NOMO-1 (cell line): ENCODE data around the gene PRICKLE3.
A peak's percentile ranks its signal among the peaks of the same experiment; 100 is the strongest.
"Not testable (repeated sequence)": the region's sequence is repeated elsewhere in the genome, so short reads cannot be mapped to it uniquely, and the experiment has no call there.

Source experiments
- DNase-seq, 2 experiments: peaks; one replicate each; lab custom pipeline; 2025; ENCODE audit not compliant: unreplicated experiment in 2 of 2; lab: John Stamatoyannopoulos, UW

PRICKLE3 gene

DNA sequence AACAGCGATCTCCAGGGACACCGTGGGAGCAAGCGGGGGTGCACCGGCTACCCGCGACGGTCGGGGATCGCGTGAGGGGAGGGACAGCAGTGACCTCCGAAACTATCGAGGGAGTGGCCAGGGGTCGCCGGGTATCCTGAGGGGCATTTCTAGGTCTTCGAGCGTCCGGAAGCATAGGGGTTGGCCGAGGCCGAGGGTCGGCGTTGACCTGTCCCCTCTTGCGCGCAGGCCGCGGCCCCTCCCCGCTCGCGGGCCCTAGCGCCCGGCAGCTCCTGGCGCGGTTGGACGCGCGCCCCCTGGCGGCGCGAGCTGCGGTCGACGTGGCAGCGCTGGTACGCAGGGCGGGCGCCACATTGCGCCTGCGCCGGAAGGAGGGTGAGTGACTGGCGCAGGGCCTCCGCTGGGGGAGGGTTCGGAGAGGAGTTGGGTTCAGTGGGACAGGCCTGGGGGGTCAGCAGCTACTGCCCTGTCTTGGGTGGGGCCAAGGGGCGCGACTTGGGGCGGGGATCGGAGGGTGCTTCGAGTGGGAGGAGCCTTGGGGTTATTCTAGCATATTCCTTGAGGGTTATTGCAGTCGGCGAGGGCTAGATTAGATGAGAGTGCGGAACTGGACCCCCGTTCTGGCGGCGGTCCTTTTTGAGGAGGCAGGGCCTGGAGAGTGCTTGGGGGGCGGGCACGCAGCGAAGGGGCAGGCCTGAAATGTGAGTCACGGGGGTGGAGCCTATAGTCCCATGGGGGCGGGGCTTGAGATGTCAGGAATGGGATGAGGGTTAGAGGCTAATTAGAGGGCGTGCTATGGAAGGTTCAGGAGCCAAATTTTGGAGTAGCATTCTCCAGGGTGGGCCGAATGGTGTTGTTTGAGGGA lies 22.4 kb downstream of the PRICKLE3 start:
- DNase-seq, result peak; percentile 74 to 78

GRCh38 chrX:49162620-49163019 lies 23.6 kb downstream of the PRICKLE3 start, which contains the start of gene MAGIX:
Gene MAGIX (plus strand): TSS chrX:49162758. CDS start chrX:49162890, 132 bp downstream.
- DNase-seq, result no peak

- DNase-seq, result no peak
Measured at GRCh38 chrX:49161632-49162031, 24.5 kb downstream of the PRICKLE3 start.

DNA sequence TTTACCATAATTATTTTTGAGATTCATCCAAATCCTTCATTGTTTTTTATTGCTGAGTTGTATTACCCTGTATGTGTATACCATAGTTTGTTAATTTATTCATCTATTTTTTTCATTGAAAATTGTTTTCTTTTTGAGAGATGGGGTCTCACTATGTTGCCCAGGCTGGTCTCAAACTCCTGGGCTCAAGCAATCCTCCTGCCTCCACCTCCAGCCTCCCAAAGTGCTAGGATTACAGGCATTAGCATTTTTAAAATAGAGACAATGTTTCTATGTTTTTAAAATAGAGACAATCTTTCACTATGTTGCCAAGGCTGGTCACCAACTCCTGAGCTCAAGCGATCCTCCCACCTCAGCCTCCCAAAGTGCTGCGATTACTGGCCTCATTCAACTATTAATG lies 25.3 kb downstream of the PRICKLE3 start:
- no peak for DNase-seq

GRCh38 chrX:49157194-49157593 lies 29.0 kb downstream of the PRICKLE3 start:
- no peak for DNase-seq

DNA sequence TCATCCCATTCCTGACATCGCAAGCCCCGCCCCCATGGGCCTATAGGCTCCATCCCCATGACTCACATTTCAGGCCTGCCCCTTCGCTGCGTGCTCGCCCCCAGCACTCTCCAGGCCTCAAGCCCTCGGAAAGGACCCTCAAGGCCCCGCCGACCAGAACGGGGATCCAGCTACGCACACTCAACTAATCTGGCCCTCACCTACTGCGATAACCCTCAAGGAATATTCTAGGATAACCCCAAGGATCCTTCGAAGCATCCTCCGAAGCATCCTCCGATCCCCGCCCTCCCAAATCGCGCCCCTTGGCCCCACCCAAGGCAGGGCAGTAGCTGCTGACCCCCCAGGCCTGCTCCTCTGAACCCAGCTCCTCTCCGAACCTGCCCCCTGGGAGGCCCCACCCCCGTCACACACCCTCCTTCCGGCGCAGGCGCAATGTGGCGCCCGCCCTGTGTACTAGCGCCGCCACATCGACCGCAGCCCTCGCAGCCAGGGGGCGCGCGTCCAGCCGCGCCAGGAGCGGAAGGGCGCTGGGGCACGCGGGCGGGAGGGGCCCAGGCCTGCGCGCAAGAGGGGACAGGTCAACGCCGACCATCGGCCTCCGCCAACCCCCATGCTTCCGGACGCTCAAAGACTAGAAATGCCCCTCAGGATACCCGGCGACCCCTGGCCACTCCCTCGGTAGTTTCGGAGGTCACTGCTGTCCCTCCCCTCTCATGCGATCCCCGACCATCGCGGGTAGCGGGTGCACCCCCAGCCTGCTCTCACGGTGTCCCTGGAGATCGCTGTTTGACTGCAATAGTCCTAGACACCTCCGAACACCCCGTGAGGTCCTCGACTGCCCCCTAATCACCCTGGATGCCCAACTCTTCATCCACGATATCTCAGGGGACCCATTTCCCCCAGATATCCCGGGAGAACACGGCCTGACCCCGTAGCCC lies 30.0 kb downstream of the PRICKLE3 start:
- peak; percentile 63 to 78 for DNase-seq

DNA sequence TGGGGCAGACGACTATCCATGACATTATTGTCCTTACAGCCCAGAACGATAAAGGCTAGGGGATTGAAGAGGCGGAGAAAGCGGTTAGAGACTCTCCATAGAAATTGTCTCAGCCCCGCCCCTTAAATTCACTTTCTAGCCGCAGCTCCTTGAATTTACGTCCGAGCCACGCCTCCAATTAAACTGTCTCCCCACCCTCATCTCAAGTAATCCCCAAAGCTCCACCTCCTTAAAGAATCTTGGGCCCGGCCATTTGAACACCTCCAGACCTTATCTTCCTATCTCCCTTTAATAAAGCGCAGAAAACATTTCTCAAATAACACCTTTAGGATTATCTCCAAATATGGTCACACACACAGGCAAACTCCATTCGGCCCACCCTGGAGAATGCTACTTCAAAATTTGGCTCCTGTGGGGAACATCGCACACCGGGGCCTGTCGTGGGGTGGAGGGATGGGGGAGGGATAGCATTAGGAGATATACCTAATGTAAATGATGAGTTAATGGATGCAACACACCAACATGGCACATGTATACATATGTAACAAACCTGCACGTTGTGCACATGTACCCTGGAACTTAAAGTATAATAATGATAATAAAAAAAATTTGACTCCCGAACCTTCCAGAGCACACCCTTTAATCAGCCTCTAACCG lies 30.8 kb downstream of the PRICKLE3 start:
- peak; percentile 85 to 90 for DNase-seq

GRCh38 chrX:49153467-49153866 lies 32.7 kb downstream of the PRICKLE3 start:
- no peak for DNase-seq

- not testable (repeated sequence) for DNase-seq
Measured at GRCh38 chrX:49149291-49149690, 36.9 kb downstream of the PRICKLE3 start.

DNA sequence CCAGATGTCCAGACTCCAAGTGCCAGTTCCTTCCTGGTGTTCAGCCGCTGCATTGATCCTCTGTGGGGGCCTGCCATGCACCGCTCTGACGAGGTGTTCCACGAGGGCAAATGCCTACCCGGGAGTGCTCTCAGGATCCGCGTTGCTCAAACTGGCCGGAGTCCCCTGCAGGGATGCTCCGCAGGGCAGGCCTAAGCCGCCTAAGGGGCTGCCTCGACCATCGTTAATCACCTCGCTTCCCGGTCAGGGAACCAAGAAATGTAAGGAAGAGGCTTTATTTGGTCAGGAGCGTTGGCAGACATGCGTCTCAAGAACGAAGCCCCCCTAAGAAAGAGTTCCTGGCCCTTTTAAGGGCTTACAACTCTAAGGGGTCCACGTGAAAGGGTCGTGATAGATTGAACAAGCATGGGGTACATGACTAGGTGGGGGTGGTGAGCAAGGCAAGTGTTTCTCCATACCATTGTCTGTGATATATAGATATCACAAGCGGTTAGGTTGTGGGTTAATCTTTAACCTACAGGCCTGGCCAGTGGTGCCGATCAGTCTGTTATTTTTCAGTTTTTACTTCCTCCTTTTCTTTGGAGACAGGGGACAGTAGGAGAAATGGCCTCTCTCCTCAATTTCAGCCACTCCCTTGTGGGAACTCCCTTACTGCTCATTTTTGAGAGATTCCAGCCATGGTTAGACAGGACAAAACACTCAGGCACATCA lies 37.6 kb downstream of the PRICKLE3 start:
- DNase-seq, result not testable (repeated sequence)

GRCh38 chrX:49147936-49148335 lies 38.2 kb downstream of the PRICKLE3 start:
- DNase-seq, result no peak

- no peak for DNase-seq
Measured at GRCh38 chrX:49147282-49147681, 38.9 kb downstream of the PRICKLE3 start.

DNA sequence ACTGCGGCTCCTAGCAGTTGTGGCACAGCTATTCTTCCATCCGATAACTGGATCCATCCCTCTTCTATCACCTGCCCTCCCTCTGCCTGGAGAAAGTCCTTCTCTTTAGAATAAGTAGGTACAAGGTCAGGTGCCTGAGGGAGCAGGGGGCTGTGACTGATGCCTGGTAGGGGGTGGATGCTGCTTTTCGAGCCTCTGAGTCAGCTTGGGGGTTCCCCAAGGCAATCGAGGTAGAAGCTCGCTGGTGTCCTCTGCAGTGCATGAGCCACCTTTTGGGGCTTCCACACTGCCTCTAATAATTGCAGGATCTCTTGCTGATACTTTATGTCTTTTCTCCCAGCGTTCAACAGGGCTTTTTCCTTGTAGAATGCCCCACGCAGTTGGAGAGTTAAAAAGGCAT lies 43.0 kb downstream of the PRICKLE3 start:
- DNase-seq, result not testable (repeated sequence)

DNA sequence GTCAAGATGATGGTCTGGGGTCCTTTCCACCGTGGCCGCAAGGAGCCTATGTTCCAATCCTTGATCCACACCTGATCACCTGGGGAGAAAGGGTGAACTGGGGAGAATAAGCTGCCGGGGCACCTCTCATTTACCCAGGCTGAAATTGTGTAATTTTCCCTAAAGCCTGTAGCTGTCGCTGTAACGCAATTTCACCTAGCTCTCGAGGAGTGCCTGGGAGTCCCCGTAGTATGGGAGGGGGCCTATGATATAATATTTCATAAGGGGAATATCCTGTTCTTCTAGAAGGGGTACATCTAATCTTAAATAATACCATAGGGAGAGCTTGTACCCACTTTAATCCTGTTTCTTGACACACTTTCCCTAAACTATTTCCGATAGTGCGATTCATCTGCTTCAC lies 43.9 kb downstream of the PRICKLE3 start:
- DNase-seq, result not testable (repeated sequence)

- DNase-seq, result no peak
Measured at GRCh38 chrX:49139713-49140112, 46.5 kb downstream of the PRICKLE3 start.

GRCh38 chrX:49137492-49137891 lies 48.7 kb downstream of the PRICKLE3 start:
- DNase-seq, result no peak

- DNase-seq, result no peak
Measured at GRCh38 chrX:49133759-49134158, 52.4 kb downstream of the PRICKLE3 start.

DNA sequence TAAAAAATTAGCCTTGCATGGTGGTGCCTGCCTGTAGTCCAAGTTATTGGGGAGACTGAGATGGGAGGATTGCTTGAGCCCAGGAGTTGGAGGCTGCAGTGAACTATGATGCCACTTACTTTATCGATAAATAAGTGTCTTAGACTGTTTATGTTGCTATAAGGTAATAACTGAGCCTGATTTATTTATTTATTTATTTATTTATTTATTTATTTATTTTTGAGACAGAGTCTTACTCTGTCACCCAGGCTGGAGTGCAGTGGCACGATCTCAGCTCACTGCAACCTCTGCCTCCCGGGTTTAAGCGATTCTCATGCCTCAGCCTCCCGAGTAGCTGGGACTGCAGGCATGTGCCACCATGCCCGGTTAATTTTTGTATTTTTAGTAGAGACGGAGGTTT lies 53.9 kb downstream of the PRICKLE3 start:
- not testable (repeated sequence) for DNase-seq

GRCh38 chrX:49129427-49129826 lies 56.7 kb downstream of the PRICKLE3 start:
- peak; percentile 57 to 62 for DNase-seq

GRCh38 chrX:49127742-49128258 lies 58.4 kb downstream of the PRICKLE3 start:
- DNase-seq, result peak; percentile 13 to 32
